Sigmoid colon (tissue), 7 donors: ENCODE results near the gene CEP85L. TPM values are rescaled to one million over a fixed set of nuclear protein-coding genes. Genes with fewer than 3 reads are reported as not detected.

Experiments
- DNase-seq: peaks from one replicate; pipeline ENCODE4 v3.0.0-alpha.2; 2019
- H3K27ac ChIP-seq, 4 donors: fragments of 200-600 bp; sonication (generic); one replicate each; pipeline ENCODE4 v1.5.1; 2016 to 2019; ENCODE audit warnings: mild to moderate bottlenecking in 1 of 4
- H3K27me3 ChIP-seq, 3 donors: fragments of 200-600 bp; sonication (generic); one replicate each; pipeline ENCODE4 v1.5.1; 2019; ENCODE audit warnings: mild to moderate bottlenecking in 1 of 3
- H3K36me3 ChIP-seq, 4 donors: fragments of 200-600 bp; sonication (generic); one replicate each; pipeline ENCODE4 v1.5.1; 2016 to 2019
- H3K4me1 ChIP-seq, 4 donors: fragments of 200-600 bp; sonication (generic); one replicate each; pipeline ENCODE4 v1.5.1; 2017 to 2019
- H3K4me3 ChIP-seq, 4 donors: fragments of 200-600 bp; sonication (generic); one replicate each; pipeline ENCODE4 v1.5.1; 2017 to 2019; ENCODE audit warnings: mild to moderate bottlenecking in 2 of 4, moderate library complexity in 1 of 4
- H3K9me3 ChIP-seq, 4 donors: fragments of 200-600 bp in 3 of 4; sonication (generic) in 3 of 4; one replicate each; pipeline versions ENCODE4 v1.5.1 to v1.6.1; 2013 to 2019
- CTCF ChIP-seq, 4 experiments: fragments of 450-650 bp in 3 of 4; fragments of 200-600 bp in 1 of 4; IDR thresholded peaks; one replicate each; pipeline ENCODE4 v1.5.1; 2016 to 2019; ENCODE audit warnings: antibody characterized with exemption in 4 of 4, mild to moderate bottlenecking in 3 of 4, moderate library complexity in 2 of 4
- EP300 ChIP-seq, 4 donors: sonication (generic); formaldehyde crosslinking; IDR thresholded peaks; one replicate each; pipeline ENCODE4 v1.6.1; 2017; ENCODE audit warnings: antibody characterized with exemption in 4 of 4
- POLR2A ChIP-seq, 2 donors: fragments of 450-650 bp; IDR thresholded peaks; one replicate each; pipeline ENCODE4 v1.6.1; 2016; ENCODE audit warnings: antibody characterized with exemption in 2 of 2, mild to moderate bottlenecking in 2 of 2, moderate library complexity in 2 of 2
- POLR2AphosphoS5 ChIP-seq, 4 donors: sonication (generic); formaldehyde crosslinking; IDR thresholded peaks; one replicate each; pipeline ENCODE4 v1.6.1; 2017; ENCODE audit warnings: antibody characterized with exemption in 4 of 4
- WGBS, 2 donors: extraction: QIAGEN DNeasy Blood & Tissue Kit; methylation state at CpG; one replicate each; pipeline ENCODE4 v1.1.7; 2013; 5-methylcytosine and 5-hydroxymethylcytosine counted together
- intact Hi-C: fragments of 100-400 bp; cut with DNase I; formaldehyde crosslinking; loops from one replicate; pipeline ENCODE4 v1.15.1; 2023
- polyA plus RNA-seq, 3 donors: library from polyadenylated mRNA; stranded (reverse); fragments of 200-250 nt; gene quantifications; one replicate each; pipeline ENCODE4 v1.2.3, GENCODE V29; 2013
- total RNA-seq, 4 donors: library from RNA; depleted of rRNA; stranded (reverse); fragments of >200 nt; gene quantifications; one replicate each; pipeline ENCODE4 v1.1.0, GENCODE V29; 2016
- donor health status: healthy with polysubstance abuse.
- donor health status: Bipolar disorder and iron deficiency.
- donor health status: healthy.

Gene CEP85L
- total and polyA plus RNA-seq, 7 donors, result 0.23 to 17.4 (median 12.8) TPM

GRCh38 chr6:118589186-118589585 is 62.2 kb downstream of the CEP85L start:
- H3K9me3 ChIP-seq, result no peaks in the 10 kb centered on the region
- H3K36me3 ChIP-seq, result no peaks in the 10 kb centered on the region
- no peak for DNase-seq
- TF ChIP-seq CTCF (IDR thresholded peaks at IDR 0.05) (no peak), POLR2A (IDR thresholded peaks at IDR 0.05) (no peak), EP300 (IDR thresholded peaks at IDR 0.05) (no peak), POLR2AphosphoS5 (IDR thresholded peaks at IDR 0.05) (no peak)
- H3K4me3 ChIP-seq, result no peak overlapping the region
- no peak overlapping the region for H3K27ac ChIP-seq
- no peaks in the 10 kb centered on the region for H3K27me3 ChIP-seq
- no peaks in the 10 kb centered on the region for H3K4me1 ChIP-seq
- intact Hi-C loops, result no loop called here
- WGBS, 2 donors, result 77 to 85% methylated on average over 4 of the region's 4 CpGs

- DNase-seq, result no peak
- no peaks in the 10 kb centered on the region for H3K27me3 ChIP-seq
- no peaks in the 10 kb centered on the region for H3K36me3 ChIP-seq
- H3K27ac ChIP-seq, result no peak overlapping the region
- no peaks in the 10 kb centered on the region for H3K4me1 ChIP-seq
- intact Hi-C loops, result no loop called here
- 94 to 97% methylated on average over 5 of the region's 5 CpGs for WGBS, 2 donors
- no peaks in the 10 kb centered on the region for H3K9me3 ChIP-seq
- TF ChIP-seq CTCF (IDR thresholded peaks at IDR 0.05) (no peak), EP300 (IDR thresholded peaks at IDR 0.05) (no peak), POLR2A (IDR thresholded peaks at IDR 0.05) (no peak), POLR2AphosphoS5 (IDR thresholded peaks at IDR 0.05) (no peak)
- no peak overlapping the region for H3K4me3 ChIP-seq
Measured at GRCh38 chr6:118588626-118589025, 62.8 kb downstream of the CEP85L start.

DNA sequence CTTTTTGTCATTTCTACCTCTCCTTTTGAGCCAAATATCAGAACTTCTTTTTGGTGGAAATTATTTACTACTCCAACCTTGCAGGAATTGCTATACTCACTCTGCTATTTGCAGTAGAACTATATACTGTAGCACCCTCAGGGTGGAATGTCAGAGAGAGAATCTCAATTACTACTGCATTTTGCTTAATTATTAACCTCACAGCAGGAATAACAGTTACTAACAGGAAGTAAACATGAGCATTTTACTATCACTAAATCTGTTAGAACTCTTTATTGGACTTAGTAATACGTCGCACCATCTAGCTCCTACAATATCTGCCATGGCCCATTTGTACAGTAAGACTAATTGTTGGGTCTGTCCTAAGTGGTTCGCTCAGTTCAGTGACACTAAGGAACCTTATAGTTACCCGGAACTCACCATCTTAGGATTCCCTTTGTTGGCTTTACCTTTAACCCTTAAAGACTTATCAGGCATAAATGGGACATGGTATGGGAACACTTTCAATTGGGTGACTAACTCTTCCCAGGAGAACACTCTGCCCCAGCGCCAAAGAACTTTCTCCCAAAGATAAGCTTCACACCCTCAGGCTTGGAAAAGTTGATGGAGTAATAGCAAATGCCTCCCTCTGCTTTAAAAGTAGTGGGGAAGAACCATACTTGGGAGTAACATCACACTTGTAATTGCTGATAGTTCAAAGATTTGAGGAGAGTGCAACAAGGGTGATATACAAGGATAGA is 64.5 kb downstream of the CEP85L start:
- peaks cover 0 to 1% (median 0%) of the 10 kb centered on the region in 4 donors for H3K4me1 ChIP-seq
- H3K36me3 ChIP-seq, result no peaks in the 10 kb centered on the region
- intact Hi-C loops, result no loop called here
- H3K27ac ChIP-seq, result no peak overlapping the region
- H3K27me3 ChIP-seq, result no peaks in the 10 kb centered on the region
- H3K4me3 ChIP-seq, result no peak overlapping the region
- no peak for TF ChIP-seq POLR2A (IDR thresholded peaks at IDR 0.05)
- no peak for TF ChIP-seq CTCF (IDR thresholded peaks at IDR 0.05)
- no peak for TF ChIP-seq EP300 (IDR thresholded peaks at IDR 0.05)
- no peak for TF ChIP-seq POLR2AphosphoS5 (IDR thresholded peaks at IDR 0.05)
- WGBS, 2 donors, result 22 to 70% methylated on average over 5 of the region's 5 CpGs
- no peaks in the 10 kb centered on the region for H3K9me3 ChIP-seq
- DNase-seq, result no peak

DNA sequence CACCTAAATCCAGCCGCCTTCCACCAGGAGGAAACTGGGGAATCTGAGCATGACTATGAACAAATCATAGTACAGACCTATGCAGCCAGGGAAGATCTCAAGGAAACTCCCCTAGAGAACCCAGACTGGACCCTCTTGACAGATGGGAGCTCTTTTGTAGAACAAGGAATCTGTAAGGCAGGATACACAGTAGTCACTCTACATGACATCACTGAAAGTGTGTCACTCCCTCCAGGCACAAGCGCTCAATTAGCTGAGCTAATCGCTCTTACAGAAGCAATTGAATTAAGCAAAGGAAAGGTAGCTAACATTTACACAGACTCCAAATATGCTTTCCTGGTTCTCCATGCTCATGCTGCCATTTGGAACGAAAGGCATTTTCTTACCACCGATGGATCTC is 66.5 kb downstream of the CEP85L start:
- TF ChIP-seq POLR2AphosphoS5 (IDR thresholded peaks at IDR 0.05) (no peak), CTCF (IDR thresholded peaks at IDR 0.05) (no peak), POLR2A (IDR thresholded peaks at IDR 0.05) (no peak), EP300 (IDR thresholded peaks at IDR 0.05) (no peak)
- peaks cover 0 to 16% (median 10%) of the 10 kb centered on the region in 4 donors for H3K4me1 ChIP-seq
- 94 to 97% methylated on average over 5 of the region's 5 CpGs for WGBS, 2 donors
- no peaks in the 10 kb centered on the region for H3K27me3 ChIP-seq
- H3K4me3 ChIP-seq, result no peak overlapping the region
- DNase-seq, result no peak
- no peak overlapping the region for H3K27ac ChIP-seq
- H3K9me3 ChIP-seq, result no peaks in the 10 kb centered on the region
- no peaks in the 10 kb centered on the region for H3K36me3 ChIP-seq
- intact Hi-C loops, result loop anchor here (5.0 kb wide), 1 partner anchor 78 kb away; no protein-coding TSS in a partner anchor
